ENCODE measurements around the gene GSTT2. TPM values are rescaled to one million over a fixed set of nuclear protein-coding genes. Genes with fewer than 3 reads are reported as not detected.

The GSTT2 gene
- total and polyA plus RNA-seq, 9 of the 15 experiments (the other 6 are each of a cell fraction or from before 2014, with no cell fraction given), result not detected

DNA sequence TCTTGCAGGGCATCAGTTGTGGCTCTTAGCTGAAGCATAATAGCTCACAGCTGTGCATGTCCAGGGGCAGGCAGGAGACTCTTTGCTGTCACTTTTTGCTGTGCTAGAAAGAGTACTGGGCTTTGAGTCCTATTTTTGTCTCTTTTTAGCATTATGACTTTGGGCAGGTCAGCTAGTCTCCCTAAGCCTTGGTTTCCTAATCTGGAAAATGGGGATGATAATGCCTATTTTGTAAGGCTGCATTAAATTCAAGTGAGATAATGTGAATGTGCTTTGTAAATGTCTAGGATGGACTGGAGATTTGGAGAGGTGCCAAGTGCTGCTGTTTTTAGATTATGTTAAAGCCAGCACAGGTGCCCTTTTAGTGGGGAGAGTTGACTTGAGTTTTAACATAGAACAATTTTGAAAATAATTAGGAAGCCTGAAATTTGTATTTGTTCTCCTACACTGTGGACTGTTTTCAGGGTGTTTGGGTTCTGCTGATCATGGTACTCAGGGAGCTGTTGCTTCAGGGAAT is 50.3 kb downstream of the GSTT2 start:
- Histone ChIP-seq H3K36me3 (ENCODE audit: control insufficient read depth, insufficient read depth, low read length) (peaks cover 12% of the 10 kb centered on the region; the same call in 2 of the 3 replicates), H3K4me3 (no peak overlapping the region), H3K4me2 (ENCODE audit: insufficient read depth, low read length) (no peak overlapping the region), H4K20me1 (replicated peaks; ENCODE audit: control insufficient read depth, insufficient read depth, low read length) (peaks cover 10% of the 10 kb centered on the region), H3K4me1 (replicated peaks in 1 of 2; ENCODE audit: control insufficient read depth in 2 of 2, insufficient read depth in 2 of 2, low read length in 2 of 2) (no peaks in the 10 kb centered on the region; a peak in 3 of 5 replicates), H3K9me1 (ENCODE audit: control insufficient read depth, insufficient read depth, low read length) (no peaks in the 10 kb centered on the region), H3K9me3 (replicated peaks; ENCODE audit: control insufficient read depth, insufficient read depth, low read depth, low read length) (no peaks in the 10 kb centered on the region), H3K27ac (ENCODE audit: extremely low read depth, low read depth, low read length) (no peak overlapping the region), H3K9ac (ENCODE audit: insufficient read depth in 1 of 2, low read depth in 2 of 2, low read length in 2 of 2) (no peak overlapping the region), H3K27me3 (ENCODE audit: control insufficient read depth in 2 of 2, insufficient read depth in 2 of 2, low read length in 2 of 2) (no peaks in the 10 kb centered on the region), H2AFZ (ENCODE audit: low read depth, low read length) (no peak overlapping the region), H3K79me2 (ENCODE audit: control insufficient read depth, insufficient read depth, low read length) (peaks cover 92% of the 10 kb centered on the region)
- no TSS peak for BruUV-seq (replicated peaks)
- ChIA-PET CTCF (ENCODE audit: low intra/inter-chr PET ratio) (no interaction called here), POLR2A (interaction anchor here (0.6 kb wide), 1 partner anchor 7 kb away, joined by 3 read pairs; no protein-coding TSS in a partner anchor)
- DNase-seq (ENCODE audit: extremely low read depth in 1 of 4, low spot score in 3 of 4), result no peak
- no peak for FAIRE-seq
- intact Hi-C loops (cut with micrococcal nuclease), result no loop called here
- TF ChIP-seq SLC30A9 (CRISPR knock-in tag; IDR thresholded peaks at IDR 0.05) (no peak), ADNP (tag; IDR thresholded peaks at IDR 0.05) (0 out of 2 replicates have a peak, but pooled peaks have one; percentile 31), NFIC (IDR thresholded peaks at IDR 0.05) (peak; percentile 64), RBM25 (IDR thresholded peaks at IDR 0.05; ENCODE audit: low read depth, low read length, severe bottlenecking) (peak; percentile 59)
- ATAC-seq, result no peak
- in situ Hi-C loops (cut with MboI), result no loop called here

Other genes starting within 250 kb of the GSTT2 start
Only the 7 nearest of the 15 such genes appear.
- gene SLC2A11, start 122.3 kb upstream of the GSTT2 start, total RNA-seq (2014; rRNA removed), result 2.0 and 3.1 TPM in 2 replicates
- 1.5 and 1.9 TPM in 2 replicates for gene SLC2A11, start 122.3 kb upstream of the GSTT2 start, total RNA-seq (2014; rRNA removed; fragmentation: Illumina TruSeq; extraction: Trizol)
- gene SLC2A11, start 122.3 kb upstream of the GSTT2 start, total RNA-seq (2015; rRNA removed; fragmentation: Illumina TruSeq; extraction: Trizol), result 2.1 and 2.5 TPM in 2 replicates
- gene SLC2A11, start 122.3 kb upstream of the GSTT2 start, total RNA-seq (2021), result 1.6 and 2.1 TPM in 2 replicates
- 2.5 and 4.4 TPM in 2 replicates for gene SLC2A11, start 122.3 kb upstream of the GSTT2 start, polyA plus RNA-seq (2011; rRNA removed)
- gene SLC2A11, start 122.3 kb upstream of the GSTT2 start, polyA plus RNA-seq (2014; fragmentation: Illumina TruSeq; extraction: Trizol), result 2.5 and 2.8 TPM in 2 replicates
- under 1 TPM; 0.44 to 0.73 TPM for gene SLC2A11, start 122.3 kb upstream of the GSTT2 start, polyA plus RNA-seq (2014; fragmentation: Nextera tagmentation; extraction: Ambion mirVana)
- 2.7 and 3.4 TPM in 2 replicates for gene SLC2A11, start 122.3 kb upstream of the GSTT2 start, polyA plus RNA-seq (2014; rRNA removed)
- gene MIF, start 85.8 kb upstream of the GSTT2 start, total RNA-seq (2014; rRNA removed), result 440 and 672 TPM in 2 replicates
- gene MIF, start 85.8 kb upstream of the GSTT2 start, total RNA-seq (2014; rRNA removed; fragmentation: Illumina TruSeq; extraction: Trizol), result 5.4 and 7.4 TPM in 2 replicates
- gene MIF, start 85.8 kb upstream of the GSTT2 start, total RNA-seq (2015; rRNA removed; fragmentation: Illumina TruSeq; extraction: Trizol), result 253 and 254 TPM in 2 replicates
- gene MIF, start 85.8 kb upstream of the GSTT2 start, total RNA-seq (2021), result 666 and 724 TPM in 2 replicates
- 193 and 230 TPM in 2 replicates for gene MIF, start 85.8 kb upstream of the GSTT2 start, polyA plus RNA-seq (2011; rRNA removed)
- gene MIF, start 85.8 kb upstream of the GSTT2 start, polyA plus RNA-seq (2014; fragmentation: Illumina TruSeq; extraction: Trizol), result 31.1 and 74.5 TPM in 2 replicates
- gene MIF, start 85.8 kb upstream of the GSTT2 start, polyA plus RNA-seq (2014; fragmentation: Nextera tagmentation; extraction: Ambion mirVana), result 10 to 100 TPM; 23.0 to 67.2 TPM
- gene MIF, start 85.8 kb upstream of the GSTT2 start, polyA plus RNA-seq (2014; rRNA removed), result 537 and 538 TPM in 2 replicates
- gene GSTT2B, start 18.9 kb upstream of the GSTT2 start, total RNA-seq (2014; rRNA removed), result not detected in 2 replicates
- gene GSTT2B, start 18.9 kb upstream of the GSTT2 start, total RNA-seq (2014; rRNA removed; fragmentation: Illumina TruSeq; extraction: Trizol), result not detected in 2 replicates
- gene GSTT2B, start 18.9 kb upstream of the GSTT2 start, total RNA-seq (2015; rRNA removed; fragmentation: Illumina TruSeq; extraction: Trizol), result not detected in 2 replicates
- not detected in 2 replicates for gene GSTT2B, start 18.9 kb upstream of the GSTT2 start, total RNA-seq (2021)
- gene GSTT2B, start 18.9 kb upstream of the GSTT2 start, polyA plus RNA-seq (2011; rRNA removed), result not detected in 2 replicates
- gene GSTT2B, start 18.9 kb upstream of the GSTT2 start, polyA plus RNA-seq (2014; fragmentation: Illumina TruSeq; extraction: Trizol), result not detected in 2 replicates
- gene GSTT2B, start 18.9 kb upstream of the GSTT2 start, polyA plus RNA-seq (2014; fragmentation: Nextera tagmentation; extraction: Ambion mirVana), result not detected
- not detected in 2 replicates for gene GSTT2B, start 18.9 kb upstream of the GSTT2 start, polyA plus RNA-seq (2014; rRNA removed)
- 0.59 and 0.94 TPM in 2 replicates for gene DDTL, start 13.2 kb upstream of the GSTT2 start, total RNA-seq (2014; rRNA removed)
- not detected in 2 replicates for gene DDTL, start 13.2 kb upstream of the GSTT2 start, total RNA-seq (2014; rRNA removed; fragmentation: Illumina TruSeq; extraction: Trizol)
- not detected in 2 replicates for gene DDTL, start 13.2 kb upstream of the GSTT2 start, total RNA-seq (2015; rRNA removed; fragmentation: Illumina TruSeq; extraction: Trizol)
- not detected in 2 replicates for gene DDTL, start 13.2 kb upstream of the GSTT2 start, total RNA-seq (2021)
- gene DDTL, start 13.2 kb upstream of the GSTT2 start, polyA plus RNA-seq (2011; rRNA removed), result 0.08 and 0.15 TPM in 2 replicates
- not detected in 2 replicates for gene DDTL, start 13.2 kb upstream of the GSTT2 start, polyA plus RNA-seq (2014; fragmentation: Illumina TruSeq; extraction: Trizol)
- 1 to 10 TPM in 1 of 2 experiments, under 1 TPM in 1; 0.87 to 1.7 TPM for gene DDTL, start 13.2 kb upstream of the GSTT2 start, polyA plus RNA-seq (2014; fragmentation: Nextera tagmentation; extraction: Ambion mirVana)
- gene DDTL, start 13.2 kb upstream of the GSTT2 start, polyA plus RNA-seq (2014; rRNA removed), result 0.05 and 0.30 TPM in 2 replicates
- 173 and 205 TPM in 2 replicates for gene DDT, start 5.7 kb upstream of the GSTT2 start, total RNA-seq (2014; rRNA removed)
- gene DDT, start 5.7 kb upstream of the GSTT2 start, total RNA-seq (2014; rRNA removed; fragmentation: Illumina TruSeq; extraction: Trizol), result 63.2 and 65.8 TPM in 2 replicates
- gene DDT, start 5.7 kb upstream of the GSTT2 start, total RNA-seq (2015; rRNA removed; fragmentation: Illumina TruSeq; extraction: Trizol), result 48.4 and 61.0 TPM in 2 replicates
- gene DDT, start 5.7 kb upstream of the GSTT2 start, total RNA-seq (2021), result 127 and 136 TPM in 2 replicates
- gene DDT, start 5.7 kb upstream of the GSTT2 start, polyA plus RNA-seq (2011; rRNA removed), result 159 and 170 TPM in 2 replicates
- gene DDT, start 5.7 kb upstream of the GSTT2 start, polyA plus RNA-seq (2014; fragmentation: Illumina TruSeq; extraction: Trizol), result 24.0 and 45.8 TPM in 2 replicates
- 10 to 100 TPM; 25.0 to 31.8 TPM for gene DDT, start 5.7 kb upstream of the GSTT2 start, polyA plus RNA-seq (2014; fragmentation: Nextera tagmentation; extraction: Ambion mirVana)
- gene DDT, start 5.7 kb upstream of the GSTT2 start, polyA plus RNA-seq (2014; rRNA removed), result 209 and 281 TPM in 2 replicates
- not detected in 2 replicates for gene GSTT4, start 25.3 kb downstream of the GSTT2 start, total RNA-seq (2014; rRNA removed)
- not detected in 2 replicates for gene GSTT4, start 25.3 kb downstream of the GSTT2 start, total RNA-seq (2014; rRNA removed; fragmentation: Illumina TruSeq; extraction: Trizol)
- gene GSTT4, start 25.3 kb downstream of the GSTT2 start, total RNA-seq (2015; rRNA removed; fragmentation: Illumina TruSeq; extraction: Trizol), result not detected in 2 replicates
- gene GSTT4, start 25.3 kb downstream of the GSTT2 start, total RNA-seq (2021), result not detected in 2 replicates
- not detected in 2 replicates for gene GSTT4, start 25.3 kb downstream of the GSTT2 start, polyA plus RNA-seq (2011; rRNA removed)
- not detected in 2 replicates for gene GSTT4, start 25.3 kb downstream of the GSTT2 start, polyA plus RNA-seq (2014; fragmentation: Illumina TruSeq; extraction: Trizol)
- gene GSTT4, start 25.3 kb downstream of the GSTT2 start, polyA plus RNA-seq (2014; fragmentation: Nextera tagmentation; extraction: Ambion mirVana), result not detected
- not detected in 2 replicates for gene GSTT4, start 25.3 kb downstream of the GSTT2 start, polyA plus RNA-seq (2014; rRNA removed)
- gene CABIN1, start 31.2 kb downstream of the GSTT2 start, total RNA-seq (2014; rRNA removed), result 32.2 and 46.2 TPM in 2 replicates
- gene CABIN1, start 31.2 kb downstream of the GSTT2 start, total RNA-seq (2014; rRNA removed; fragmentation: Illumina TruSeq; extraction: Trizol), result 20.6 and 20.9 TPM in 2 replicates
- gene CABIN1, start 31.2 kb downstream of the GSTT2 start, total RNA-seq (2015; rRNA removed; fragmentation: Illumina TruSeq; extraction: Trizol), result 21.3 and 24.2 TPM in 2 replicates
- 55.1 and 60.9 TPM in 2 replicates for gene CABIN1, start 31.2 kb downstream of the GSTT2 start, total RNA-seq (2021)
- gene CABIN1, start 31.2 kb downstream of the GSTT2 start, polyA plus RNA-seq (2011; rRNA removed), result 6.8 and 10.6 TPM in 2 replicates
- gene CABIN1, start 31.2 kb downstream of the GSTT2 start, polyA plus RNA-seq (2014; fragmentation: Illumina TruSeq; extraction: Trizol), result 33.2 and 33.9 TPM in 2 replicates
- gene CABIN1, start 31.2 kb downstream of the GSTT2 start, polyA plus RNA-seq (2014; fragmentation: Nextera tagmentation; extraction: Ambion mirVana), result 1 to 10 TPM; 4.2 to 4.7 TPM
- 17.7 and 19.3 TPM in 2 replicates for gene CABIN1, start 31.2 kb downstream of the GSTT2 start, polyA plus RNA-seq (2014; rRNA removed)

Measured in K562 (cell line).